Type B pancreatic cell (in vitro differentiated cells): ENCODE results near the gene SIAH1. TPM values are rescaled to one million over a fixed set of nuclear protein-coding genes. Genes with fewer than 3 reads are reported as not detected.
"Not testable (repeated sequence)": the region's sequence is repeated elsewhere in the genome, so short reads cannot be mapped to it uniquely, and the experiment has no call there.

ENCODE experiments used
- DNase-seq: peaks from one replicate; pipeline ENCODE4 v3.0.0; 2021; ENCODE audit warnings: mixed read lengths; ENCODE audit not compliant: unreplicated experiment; ENCODE audit errors: extremely low spot score
- H3K27ac Mint-ChIP-seq: 2 replicates; pipeline ENCODE4 v1.8.0; 2021; ENCODE audit warnings: mild to moderate bottlenecking, mixed read lengths
- H3K27me3 Mint-ChIP-seq: 2 replicates; pipeline ENCODE4 v1.8.0; 2021; ENCODE audit warnings: mixed read lengths
- H3K36me3 Mint-ChIP-seq: 2 replicates; pipeline ENCODE4 v1.8.0; 2021; ENCODE audit warnings: mixed read lengths
- H3K4me1 Mint-ChIP-seq: one replicate; pipeline ENCODE4 v1.8.0; 2021; ENCODE audit warnings: mixed read lengths; ENCODE audit not compliant: unreplicated experiment
- H3K4me3 Mint-ChIP-seq: 2 replicates; pipeline ENCODE4 v1.8.0; 2021; ENCODE audit warnings: mild to moderate bottlenecking, mixed read lengths
- H3K9me3 Mint-ChIP-seq: 2 replicates; pipeline ENCODE4 v1.8.0; 2021; ENCODE audit warnings: mixed read lengths
- total RNA-seq: library from RNA; stranded (reverse); gene quantifications from 2 replicates; pipeline ENCODE4 v1.2.1, GENCODE V29; 2021; ENCODE audit warnings: low replicate concordance
- TF ChIP-seq, protein P1 (sequence below): fragments of 200-600 bp; sonication (generic); conservative IDR thresholded peaks from 2 replicates; pipeline ENCODE4 v1.5.0; 2021; ENCODE audit warnings: antibody characterized with exemption, mild to moderate bottlenecking

The SIAH1 gene
- total RNA-seq, 1 donor from 2014 or later, result 26.8 TPM

- no peaks in the 10 kb centered on the region for H3K9me3 Mint-ChIP-seq
- H3K27ac Mint-ChIP-seq, result no peak overlapping the region
- no peaks in the 10 kb centered on the region for H3K27me3 Mint-ChIP-seq
- no peaks in the 10 kb centered on the region for H3K4me1 Mint-ChIP-seq
- peaks cover 21% of the 10 kb centered on the region for H3K36me3 Mint-ChIP-seq
- no peak for DNase-seq
- no peak overlapping the region for H3K4me3 Mint-ChIP-seq
- TF ChIP-seq, protein P1, sequence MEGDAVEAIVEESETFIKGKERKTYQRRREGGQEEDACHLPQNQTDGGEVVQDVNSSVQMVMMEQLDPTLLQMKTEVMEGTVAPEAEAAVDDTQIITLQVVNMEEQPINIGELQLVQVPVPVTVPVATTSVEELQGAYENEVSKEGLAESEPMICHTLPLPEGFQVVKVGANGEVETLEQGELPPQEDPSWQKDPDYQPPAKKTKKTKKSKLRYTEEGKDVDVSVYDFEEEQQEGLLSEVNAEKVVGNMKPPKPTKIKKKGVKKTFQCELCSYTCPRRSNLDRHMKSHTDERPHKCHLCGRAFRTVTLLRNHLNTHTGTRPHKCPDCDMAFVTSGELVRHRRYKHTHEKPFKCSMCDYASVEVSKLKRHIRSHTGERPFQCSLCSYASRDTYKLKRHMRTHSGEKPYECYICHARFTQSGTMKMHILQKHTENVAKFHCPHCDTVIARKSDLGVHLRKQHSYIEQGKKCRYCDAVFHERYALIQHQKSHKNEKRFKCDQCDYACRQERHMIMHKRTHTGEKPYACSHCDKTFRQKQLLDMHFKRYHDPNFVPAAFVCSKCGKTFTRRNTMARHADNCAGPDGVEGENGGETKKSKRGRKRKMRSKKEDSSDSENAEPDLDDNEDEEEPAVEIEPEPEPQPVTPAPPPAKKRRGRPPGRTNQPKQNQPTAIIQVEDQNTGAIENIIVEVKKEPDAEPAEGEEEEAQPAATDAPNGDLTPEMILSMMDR, result no peak
These were observed 63.7 kb downstream of the SIAH1 start for GRCh38 chr16:48321317-48322036.

- H3K36me3 Mint-ChIP-seq, result peaks cover 21% of the 10 kb centered on the region
- TF ChIP-seq, protein P1, result no peak
- no peak overlapping the region for H3K27ac Mint-ChIP-seq
- no peaks in the 10 kb centered on the region for H3K27me3 Mint-ChIP-seq
- H3K9me3 Mint-ChIP-seq, result peaks cover 6% of the 10 kb centered on the region
- no peak for DNase-seq
- no peak overlapping the region for H3K4me3 Mint-ChIP-seq
- H3K4me1 Mint-ChIP-seq, result no peaks in the 10 kb centered on the region
These were observed 66.6 kb downstream of the SIAH1 start for GRCh38 chr16:48318630-48319029.

- H3K4me3 Mint-ChIP-seq, result no peak overlapping the region
- peak overlapping the region; percentile 30 for H3K27ac Mint-ChIP-seq
- no peaks in the 10 kb centered on the region for H3K27me3 Mint-ChIP-seq
- H3K4me1 Mint-ChIP-seq, result no peaks in the 10 kb centered on the region
- DNase-seq, result no peak
- H3K36me3 Mint-ChIP-seq, result peaks cover 29% of the 10 kb centered on the region
- TF ChIP-seq, protein P1, result no peak
- peaks cover 13% of the 10 kb centered on the region for H3K9me3 Mint-ChIP-seq
These were observed 67.4 kb downstream of the SIAH1 start for GRCh38 chr16:48317614-48318315.

GRCh38 chr16:48317026-48317425 lies 68.2 kb downstream of the SIAH1 start:
- TF ChIP-seq, protein P1, result no peak
- Mint-ChIP-seq H3K4me1 (no peaks in the 10 kb centered on the region), H3K27ac (no peak overlapping the region)

DNA sequence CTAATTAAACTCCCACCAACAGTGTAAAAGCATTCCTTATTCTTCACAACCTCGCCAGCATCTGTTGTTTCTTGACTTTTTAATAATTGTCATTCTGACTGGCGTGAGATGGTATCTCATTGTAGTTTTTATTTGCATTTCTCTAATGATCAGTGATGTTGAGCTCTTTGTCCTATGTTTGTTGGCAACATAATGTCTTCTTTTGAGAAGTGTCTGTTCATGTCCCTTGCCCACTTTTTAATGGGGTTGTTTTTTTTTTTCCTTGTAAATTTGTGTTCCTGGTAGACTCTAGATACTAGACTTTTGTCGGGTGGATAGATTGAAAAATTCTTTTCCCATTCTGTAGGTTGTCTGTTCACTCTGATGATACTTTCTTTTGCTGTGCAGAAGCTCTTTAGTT lies 71.3 kb downstream of the SIAH1 start:
- DNase-seq, H3K27ac Mint-ChIP-seq, H3K4me1 Mint-ChIP-seq, H3K27me3 Mint-ChIP-seq, H3K4me3 Mint-ChIP-seq: not testable (repeated sequence)
- peaks cover 19% of the 10 kb centered on the region for H3K9me3 Mint-ChIP-seq
- H3K36me3 Mint-ChIP-seq, result peaks cover 56% of the 10 kb centered on the region

More at GRCh38 chr16:48317026-48317425, 68.2 kb downstream of the SIAH1 start:
- H3K9me3 Mint-ChIP-seq, result peaks cover 13% of the 10 kb centered on the region
- H3K4me3 Mint-ChIP-seq, result no peak overlapping the region
- peaks cover 37% of the 10 kb centered on the region for H3K36me3 Mint-ChIP-seq
- H3K27me3 Mint-ChIP-seq, result no peaks in the 10 kb centered on the region
- no peak for DNase-seq
